Activated CD4-positive, alpha-beta T cell treated with anti-CD3 and anti-CD28 coated beads, Interleukin-2, Interleukin-4, amounts not matched to agents 100 ng/mL and 50 ng/mL, durations not matched to agents 16 hours and 8 hours (primary cell): ENCODE measurements around the gene GOLGA8S.
"Not testable (repeated sequence)": the region's sequence is repeated elsewhere in the genome, so short reads cannot be mapped to it uniquely, and the experiment has no call there.

ENCODE experiments used
- DNase-seq: peaks from one replicate; pipeline ENCODE4 v3.0.0-alpha.2; 2020; ENCODE audit warnings: low spot score

GOLGA8S gene, protein sequence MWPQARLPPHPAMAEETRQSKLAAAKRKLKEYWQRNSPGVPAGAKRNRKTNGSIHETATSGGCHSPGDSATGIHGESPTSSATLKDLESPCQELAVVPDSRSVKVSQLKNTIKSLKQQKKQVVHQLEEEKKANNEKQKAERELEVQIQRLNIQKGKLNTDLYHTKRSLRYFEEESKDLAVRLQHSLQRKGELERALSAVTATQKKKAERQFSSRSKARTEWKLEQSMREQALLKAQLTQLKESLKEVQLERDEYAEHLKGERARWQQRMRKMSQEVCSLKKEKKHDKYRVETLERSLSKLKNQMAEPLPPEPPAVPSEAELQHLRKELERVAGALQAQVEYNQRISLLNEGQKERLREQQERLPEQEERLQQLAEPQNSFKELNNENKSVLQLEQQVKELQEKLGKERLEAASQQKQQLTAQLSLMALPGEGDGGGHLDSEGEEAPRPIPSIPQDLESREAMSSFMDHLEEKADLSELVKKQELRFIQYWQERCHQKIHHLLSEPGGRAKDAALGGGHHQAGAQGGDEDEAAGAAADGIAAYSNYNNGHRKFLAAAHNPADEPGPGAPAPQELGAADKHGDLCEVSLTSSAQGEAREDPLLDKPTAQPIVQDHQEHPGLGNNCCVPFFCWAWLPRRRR

DNA sequence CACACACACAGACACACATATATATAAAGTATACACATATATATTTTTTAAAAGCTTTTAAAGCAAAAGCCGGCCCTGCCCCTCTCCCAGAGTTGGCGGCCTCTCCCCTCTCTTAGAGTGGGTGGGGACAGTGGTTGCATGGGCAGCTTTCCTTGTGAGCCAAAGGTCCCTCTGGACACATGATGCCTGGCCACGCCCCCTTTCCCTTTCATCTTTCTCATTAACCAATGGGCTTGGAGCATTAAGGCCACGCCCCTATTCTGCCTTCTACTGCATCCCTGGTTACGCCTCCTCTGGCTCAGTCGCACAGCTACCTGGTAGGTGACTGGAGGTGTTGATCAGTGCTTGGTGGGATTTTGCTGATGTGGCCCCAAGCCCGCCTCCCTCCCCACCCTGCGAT is at the start of gene GOLGA8S:
TSS of gene GOLGA8S (plus strand) at position 301 of the 400 bp plus-strand sequence. CDS start at position 363, 62 bp downstream.
- not testable (repeated sequence) for DNase-seq

DNA sequence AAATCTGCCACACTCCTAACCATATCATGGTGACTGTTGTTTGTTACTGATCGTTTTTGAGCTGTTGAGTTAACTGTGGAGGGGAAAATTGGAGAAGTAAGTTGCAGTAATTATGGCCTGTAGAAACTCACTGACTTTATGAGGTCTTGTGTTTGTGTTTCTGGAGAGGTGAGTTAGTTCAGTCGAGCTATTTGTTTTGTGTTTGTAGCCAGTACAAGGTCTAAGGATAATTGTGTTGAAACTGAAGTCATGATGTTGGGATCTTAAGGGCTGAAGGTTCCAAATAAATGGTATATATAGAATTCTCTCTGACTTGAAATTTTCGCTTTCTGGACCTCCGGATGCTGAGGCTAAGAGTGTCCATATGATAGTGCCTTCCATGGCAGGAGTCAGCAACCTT is 49.7 kb upstream of the GOLGA8S start:
- not testable (repeated sequence) for DNase-seq

DNA sequence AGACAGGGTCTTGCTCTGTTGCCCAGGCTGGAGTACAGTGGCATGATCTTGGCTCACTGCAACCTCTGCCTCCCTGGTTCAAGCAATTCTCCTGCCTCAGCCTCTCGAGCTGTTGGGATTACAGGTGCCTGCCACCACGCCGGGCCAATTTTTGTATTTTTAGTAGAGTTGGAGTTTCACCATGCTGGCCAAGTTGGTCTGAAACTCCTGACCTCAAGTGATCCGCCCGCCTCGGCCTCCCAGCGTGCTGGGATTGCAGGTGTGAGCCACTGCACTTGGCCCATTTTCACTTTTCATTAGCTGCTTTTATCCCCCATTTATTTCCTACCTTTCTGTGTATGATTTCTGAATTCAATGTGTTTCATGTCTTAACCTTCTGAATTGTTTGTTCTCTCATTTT is 48.6 kb upstream of the GOLGA8S start:
- not testable (repeated sequence) for DNase-seq

DNA sequence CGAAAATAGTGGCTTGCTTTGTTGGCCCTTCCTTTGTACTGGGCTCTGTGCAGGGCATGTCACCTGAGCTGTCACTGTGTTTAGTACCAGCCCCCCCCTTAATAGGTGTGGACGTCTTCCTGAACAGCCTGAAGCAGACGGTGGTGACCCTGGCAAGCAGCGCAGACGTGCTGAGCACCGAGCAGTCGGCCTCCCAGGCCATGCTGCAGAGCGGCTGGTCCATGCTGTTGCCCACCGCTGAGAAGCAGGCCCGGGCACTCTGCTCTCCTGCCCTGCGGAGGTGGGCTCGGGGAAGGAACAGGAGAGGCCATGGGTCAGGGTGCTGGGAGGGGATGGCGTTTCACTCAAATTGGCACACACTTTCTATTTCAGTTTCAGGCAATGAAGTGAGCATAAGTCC is 43.3 kb upstream of the GOLGA8S start:
- not testable (repeated sequence) for DNase-seq

DNA sequence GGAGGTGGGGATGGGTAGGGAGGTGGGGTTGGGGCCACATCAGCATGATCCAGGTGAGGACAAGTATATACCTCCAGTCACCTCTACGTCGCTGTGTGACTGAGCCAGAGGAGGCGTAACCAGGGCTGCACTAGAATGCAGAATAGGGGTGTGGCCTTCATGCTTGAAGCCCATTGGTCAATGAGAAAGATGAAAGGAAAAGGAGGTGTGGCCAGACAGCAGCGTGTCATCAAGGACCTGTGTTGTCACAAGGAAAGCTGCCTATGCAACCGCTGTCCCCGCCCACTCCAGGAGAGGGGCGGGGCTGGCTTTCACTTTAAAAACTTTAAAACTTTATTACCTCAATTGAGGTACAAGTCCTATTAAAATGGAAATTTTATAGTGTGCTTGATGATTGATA is 20.5 kb upstream of the GOLGA8S start, which contains the start of gene GOLGA6L26:
TSS of gene GOLGA6L26 (minus strand) at position 101 of the 400 bp plus-strand sequence. CDS start at position 40, 61 bp downstream.
- DNase-seq, result not testable (repeated sequence)

DNA sequence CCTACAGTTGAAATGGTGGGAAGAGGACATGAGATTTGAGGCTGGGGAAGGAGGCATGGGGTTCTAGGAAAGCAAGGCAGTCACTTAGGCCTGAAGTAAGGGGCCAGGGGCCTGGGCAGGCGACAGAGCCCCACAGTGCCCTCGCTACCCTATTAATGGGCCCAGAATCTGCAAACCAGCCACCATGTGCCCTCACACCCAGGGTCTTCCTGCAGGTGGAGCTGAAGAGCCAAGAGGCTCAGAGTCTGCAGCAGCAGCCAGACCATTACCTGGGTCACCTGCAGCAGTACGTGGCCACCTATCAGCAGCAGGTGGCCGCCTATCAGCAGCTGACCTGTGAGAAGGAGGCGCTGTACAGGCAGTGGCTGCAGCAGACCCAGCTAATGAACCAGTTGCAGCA is 8.1 kb downstream of the GOLGA8S start:
- DNase-seq, result not testable (repeated sequence)

DNA sequence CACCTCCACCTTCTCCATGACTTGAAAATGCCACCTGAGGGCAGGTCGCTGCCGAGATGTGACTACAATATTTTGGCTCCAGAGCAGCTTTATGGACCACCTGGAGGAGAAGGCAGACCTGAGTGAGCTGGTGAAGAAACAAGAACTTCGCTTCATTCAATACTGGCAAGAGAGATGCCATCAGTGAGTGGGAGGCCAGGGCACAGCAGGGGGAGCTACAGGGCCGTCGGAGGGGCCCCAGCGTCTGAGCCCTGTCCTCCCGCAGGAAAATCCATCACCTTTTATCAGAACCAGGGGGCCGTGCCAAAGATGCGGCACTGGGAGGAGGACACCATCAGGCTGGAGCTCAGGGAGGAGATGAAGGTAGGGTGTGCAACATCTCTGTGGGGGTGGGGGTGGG is 9.7 kb downstream of the GOLGA8S start:
- not testable (repeated sequence) for DNase-seq

DNA sequence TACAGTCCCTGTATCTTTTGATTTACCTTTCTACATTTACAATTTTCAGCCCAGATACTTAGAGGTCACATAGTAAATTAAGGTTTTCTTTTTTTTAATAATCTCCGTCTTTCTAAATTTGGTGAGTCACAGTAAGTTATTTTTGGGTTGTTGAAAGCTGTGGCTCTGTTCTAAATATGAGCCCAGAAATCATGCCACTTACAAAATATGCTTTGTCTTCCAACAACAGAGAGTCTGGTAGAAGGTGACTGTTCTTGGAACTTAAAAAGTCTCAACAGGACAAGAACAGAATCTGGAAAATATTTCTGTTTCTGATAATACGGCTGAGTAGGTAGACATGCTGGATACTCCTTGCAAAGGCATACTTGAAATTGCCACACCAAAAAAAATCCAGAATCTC is 16.0 kb downstream of the GOLGA8S start:
- no peak for DNase-seq

DNA sequence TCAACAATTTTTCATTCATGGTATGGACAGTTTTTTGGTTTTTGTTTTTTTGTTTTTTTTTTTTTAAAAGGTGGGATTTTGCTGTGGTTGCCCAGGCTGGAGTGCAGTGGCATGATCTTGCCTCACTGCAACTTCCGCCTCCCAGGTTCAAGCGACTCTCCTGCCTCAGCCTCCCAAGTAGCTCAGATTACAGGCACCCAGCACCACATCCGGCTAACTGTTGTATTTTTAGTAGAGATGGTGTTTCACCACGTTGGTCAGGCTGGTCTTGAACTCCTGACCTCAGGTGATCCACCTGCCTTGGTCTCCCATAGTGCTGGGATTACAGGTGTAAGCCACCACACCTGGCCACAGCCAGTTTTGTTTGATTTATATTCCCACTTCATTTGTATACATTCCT is 16.6 kb downstream of the GOLGA8S start:
- DNase-seq, result not testable (repeated sequence)

DNA sequence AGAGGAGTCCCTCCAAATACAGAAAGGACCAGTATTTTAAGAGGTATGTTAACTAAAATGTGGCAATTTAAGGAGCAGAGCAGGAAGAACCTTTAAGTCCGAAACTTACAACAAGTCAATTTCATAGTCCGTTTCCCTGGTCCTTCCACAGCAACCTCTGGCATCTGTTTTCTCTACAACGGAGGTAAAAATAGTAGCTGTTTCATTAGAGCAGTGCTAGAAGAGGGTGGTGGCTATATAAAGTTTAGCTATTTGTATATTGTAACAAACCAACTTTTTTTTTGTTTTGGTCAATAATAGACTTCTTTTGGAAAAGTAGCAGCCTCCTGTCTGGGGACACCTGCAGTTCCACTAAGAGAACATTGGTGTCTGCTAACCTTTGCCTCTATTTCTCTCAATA is 17.3 kb downstream of the GOLGA8S start:
- not testable (repeated sequence) for DNase-seq

DNA sequence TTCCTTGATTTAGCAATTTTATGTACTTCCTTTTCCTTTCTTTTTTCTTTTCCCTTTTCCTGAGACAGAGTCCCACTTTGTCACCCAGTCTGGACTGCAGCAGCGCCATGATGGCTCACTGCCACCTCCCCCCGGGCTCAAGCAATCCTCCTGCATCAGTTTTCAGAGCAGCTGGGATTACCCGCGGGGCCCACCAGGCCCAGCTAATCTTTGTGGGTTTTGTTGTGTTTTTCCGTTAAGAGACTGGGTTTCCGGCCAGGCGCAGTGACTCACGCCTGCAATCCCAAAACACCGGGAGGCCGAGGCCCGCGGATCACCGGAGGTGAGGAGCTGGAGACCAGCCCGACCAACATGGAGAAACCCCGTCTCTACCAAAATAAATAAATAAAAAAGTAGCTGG is 17.7 kb downstream of the GOLGA8S start:
- no peak for DNase-seq

DNA sequence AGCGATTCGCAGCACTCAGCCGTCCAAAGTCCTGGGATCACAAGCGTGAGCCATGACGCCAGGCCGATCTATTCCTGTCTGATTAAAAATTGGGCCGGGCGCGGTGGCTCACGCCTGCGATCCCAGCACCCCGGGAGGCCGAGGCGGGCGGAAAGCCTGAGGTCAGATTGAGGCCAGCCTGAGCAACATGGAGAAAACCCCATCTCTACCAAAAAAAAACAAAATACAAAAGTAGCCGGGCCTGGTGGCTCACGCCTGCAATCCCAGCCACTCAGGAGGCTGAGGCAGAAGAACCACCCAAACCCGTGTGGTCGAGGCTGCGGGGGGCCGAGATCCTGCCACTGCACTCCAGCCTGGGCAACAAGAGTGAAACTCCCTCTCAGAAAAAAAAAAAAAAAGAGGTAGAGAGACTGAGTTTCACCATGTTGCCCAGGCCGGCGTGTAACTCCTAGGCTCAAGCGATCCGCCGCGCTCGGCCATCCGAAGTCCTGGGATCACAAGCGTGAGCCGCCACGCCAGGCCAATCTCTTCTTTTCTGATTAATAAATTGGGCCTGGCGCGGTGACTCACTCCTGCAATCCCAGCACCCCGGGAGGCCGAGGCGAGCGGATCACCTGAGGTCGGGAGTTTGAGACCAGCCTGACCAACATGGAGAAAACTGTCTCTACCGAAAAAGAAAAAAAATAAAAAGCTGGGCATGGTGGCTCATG is 18.5 kb downstream of the GOLGA8S start:
- not testable (repeated sequence) for DNase-seq

DNA sequence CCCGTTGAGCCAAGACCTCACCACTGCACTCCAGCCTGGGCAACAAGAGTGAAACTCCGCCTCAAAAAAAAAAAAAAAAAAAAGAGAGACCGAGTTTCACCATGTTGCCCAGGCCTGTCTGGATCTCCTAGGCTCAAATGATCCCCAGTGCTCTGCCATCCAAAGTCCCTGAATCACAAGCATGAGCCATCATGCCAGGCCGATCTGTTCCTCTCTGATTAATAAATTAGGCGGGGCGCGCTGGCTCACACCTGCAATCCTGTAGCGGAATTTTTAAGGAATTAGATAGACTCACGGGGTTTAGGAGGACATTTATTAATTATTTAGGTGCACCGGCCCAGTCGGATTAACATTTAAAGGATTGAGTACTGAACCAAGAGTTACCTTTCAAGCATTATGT is 19.7 kb downstream of the GOLGA8S start:
- DNase-seq, result not testable (repeated sequence)

DNA sequence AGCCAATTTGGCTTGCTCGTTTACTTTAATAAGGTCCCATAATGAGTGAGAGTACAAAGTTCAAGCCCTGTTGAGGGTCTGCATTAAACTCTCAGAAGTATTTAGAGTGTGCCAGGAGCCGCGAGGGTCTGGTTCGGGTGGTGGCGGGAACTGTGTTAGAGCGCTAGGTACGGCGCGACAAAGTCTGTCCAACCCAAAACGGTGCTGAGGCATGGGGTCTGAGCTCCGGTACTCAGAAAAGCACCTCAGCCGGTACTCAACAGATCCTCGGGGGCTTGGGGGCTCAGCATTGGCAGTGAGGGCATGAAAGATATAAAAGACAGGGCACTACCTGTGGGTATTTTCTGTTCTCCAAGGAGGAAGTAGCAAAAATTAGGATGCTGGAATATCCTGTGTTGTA is 24.4 kb downstream of the GOLGA8S start:
- not testable (repeated sequence) for DNase-seq

DNA sequence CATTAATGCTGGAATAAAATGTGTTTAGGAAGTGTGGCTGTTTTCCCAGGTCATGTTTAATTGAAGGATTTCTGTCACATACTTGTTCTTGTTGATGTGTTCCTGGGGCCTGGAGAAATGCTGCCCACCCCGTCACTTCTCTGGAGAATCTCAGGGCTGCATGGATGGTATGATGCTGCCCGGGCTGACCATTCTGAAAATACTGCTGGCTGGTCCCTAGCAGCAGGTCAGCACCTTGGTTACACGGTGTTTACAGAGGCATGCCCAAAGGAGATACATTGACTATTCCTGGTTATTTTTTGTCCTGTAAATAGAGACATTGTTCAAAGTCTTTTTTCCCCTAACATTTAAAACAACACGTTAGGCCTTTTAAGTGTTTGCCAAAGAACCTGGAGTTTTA is 26.2 kb downstream of the GOLGA8S start:
- not testable (repeated sequence) for DNase-seq

DNA sequence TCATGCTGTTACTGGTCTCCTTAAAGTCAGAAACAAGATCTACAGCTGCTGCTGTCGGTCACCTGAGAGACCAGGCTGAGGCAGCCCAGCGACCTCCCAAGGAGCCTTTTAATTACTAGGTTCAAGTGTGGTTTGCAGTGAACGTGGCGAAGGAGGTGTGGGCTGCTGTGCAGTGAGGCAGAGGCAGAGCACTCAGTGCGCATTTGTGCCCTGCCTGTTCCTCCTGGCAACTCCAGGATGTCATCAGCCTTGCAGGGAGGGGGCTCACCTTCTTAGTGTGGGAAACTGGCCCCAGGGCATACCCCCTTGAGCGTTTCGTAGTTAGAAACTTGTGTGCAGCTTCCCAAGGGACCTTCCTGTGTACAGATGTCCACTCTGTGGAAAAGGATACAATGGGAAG is 26.6 kb downstream of the GOLGA8S start:
- DNase-seq, result not testable (repeated sequence)

DNA sequence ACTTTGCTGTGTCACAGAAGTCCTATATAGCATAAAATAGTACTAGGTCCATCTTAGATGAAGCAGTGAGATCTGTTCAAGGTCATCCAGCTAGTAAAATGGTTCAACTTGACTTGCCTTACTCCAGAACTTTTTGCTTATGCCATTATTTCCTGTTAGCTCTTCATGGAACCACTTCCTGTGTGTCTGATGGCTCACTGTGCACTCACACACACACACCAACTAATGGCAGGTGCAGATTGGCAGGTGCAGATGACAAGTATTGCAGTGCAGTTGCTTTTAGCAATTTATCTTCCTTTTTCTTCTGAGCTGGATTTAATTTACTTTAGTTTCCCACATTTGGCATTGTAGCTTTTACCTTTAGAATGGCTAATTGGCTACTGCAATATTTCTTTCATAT is 29.8 kb downstream of the GOLGA8S start:
- DNase-seq, result no peak

DNA sequence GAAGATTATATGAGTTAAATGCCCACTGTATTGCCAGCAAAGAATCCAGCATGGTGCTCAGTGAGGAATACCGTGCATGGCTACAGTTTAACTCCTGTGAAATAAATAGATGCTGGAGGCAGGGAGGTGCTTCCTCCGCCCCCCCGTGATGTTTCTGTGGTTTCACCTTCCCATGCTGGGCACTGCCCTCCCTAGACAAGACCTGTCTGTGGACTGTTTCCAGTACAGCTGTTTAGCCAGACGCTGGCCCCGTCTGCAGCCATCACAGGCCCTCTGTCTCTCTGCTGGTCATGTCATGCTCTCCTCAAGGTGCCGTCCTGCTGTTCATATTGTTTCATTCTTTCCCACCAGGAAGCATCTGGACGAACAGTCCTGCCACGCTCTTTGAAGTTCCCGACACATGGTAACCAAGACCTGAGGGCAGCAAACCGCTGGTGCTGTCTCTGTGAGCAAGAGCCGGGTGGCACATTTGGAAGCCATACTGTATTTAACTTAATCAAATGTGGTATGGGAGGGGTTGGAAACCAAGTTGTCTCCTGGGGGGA is 31.4 kb downstream of the GOLGA8S start:
- no peak for DNase-seq

DNA sequence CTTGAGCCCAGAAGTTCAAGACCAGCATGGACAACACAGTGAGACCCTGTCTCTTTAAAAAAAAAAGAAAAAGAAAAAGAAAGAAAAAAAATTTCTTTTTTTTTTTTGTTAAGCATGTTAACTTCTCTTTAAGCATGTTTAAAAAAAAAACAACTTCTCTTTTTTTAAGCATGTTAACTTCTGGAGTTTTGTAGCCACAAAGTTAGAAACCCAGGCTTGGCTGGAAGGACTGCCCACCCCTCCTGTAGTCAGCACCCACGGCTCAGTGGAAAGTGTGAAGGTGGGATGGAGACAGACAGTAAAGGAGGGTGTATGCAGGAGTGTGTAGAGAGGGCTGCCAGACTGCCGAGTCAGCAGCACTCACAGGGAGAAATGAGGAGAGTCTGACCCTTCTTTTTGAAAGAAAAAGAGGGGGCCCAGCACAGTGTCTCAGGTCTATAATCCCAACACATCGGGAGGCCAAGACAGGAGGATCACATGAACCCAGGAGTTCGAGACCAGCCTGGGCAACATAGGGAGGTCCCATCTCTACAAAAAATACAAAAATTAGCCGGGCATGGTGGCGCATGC is 33.2 kb downstream of the GOLGA8S start:
- DNase-seq, result no peak

DNA sequence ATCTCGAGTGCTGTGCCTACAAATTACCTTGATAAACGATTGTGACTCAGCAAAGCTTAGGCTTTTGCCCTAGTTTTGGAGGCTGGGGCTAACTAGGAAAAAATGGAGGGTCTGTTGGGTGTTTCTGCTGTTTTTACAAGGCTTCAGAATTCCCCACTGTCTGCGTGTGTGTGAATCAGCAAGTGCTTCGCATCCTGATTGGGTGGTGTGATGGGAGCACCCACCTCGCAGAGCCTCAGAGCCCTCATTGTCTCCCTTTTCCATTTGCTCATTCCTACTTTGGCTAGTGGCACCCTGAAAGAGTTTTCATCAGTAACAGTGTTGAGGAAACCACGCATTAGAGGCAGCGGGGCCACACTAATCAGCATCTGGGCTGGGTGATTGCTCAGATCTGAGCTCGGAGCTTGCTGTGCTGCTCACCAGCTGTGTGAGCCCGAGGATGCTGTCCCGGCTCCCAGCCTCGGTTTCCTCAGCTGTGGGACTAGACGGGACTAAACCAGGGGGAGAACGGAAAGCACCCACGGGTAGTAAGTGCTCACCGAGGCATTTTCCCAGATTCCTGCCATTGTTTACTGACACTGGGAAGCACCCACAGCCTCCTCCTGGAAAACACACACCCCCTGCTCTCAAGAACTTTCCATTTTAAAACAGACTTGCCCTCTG is 40.6 kb downstream of the GOLGA8S start:
- no peak for DNase-seq

DNA sequence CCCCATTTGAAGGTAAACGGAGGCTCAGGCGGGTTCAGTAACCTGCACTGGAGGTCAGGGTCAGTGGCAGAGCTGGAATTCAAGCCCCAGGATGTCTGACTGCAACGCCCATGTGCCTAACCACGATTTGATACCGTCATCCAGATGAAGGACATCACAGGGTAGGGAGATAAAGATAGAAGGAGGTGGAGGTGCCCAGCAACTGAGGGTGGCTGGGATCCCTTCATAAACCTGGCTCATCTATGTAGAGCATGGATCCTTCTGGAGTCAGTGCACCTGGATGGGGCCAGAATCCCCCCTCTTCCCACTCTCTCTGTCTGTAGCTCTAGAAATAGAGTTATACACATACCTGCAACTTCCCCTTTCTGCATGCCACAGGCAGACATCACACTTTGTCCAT is 41.3 kb downstream of the GOLGA8S start:
- no peak for DNase-seq
